HepG2 (cell line): Measurements from ENCODE around the gene TFDP2. TPM values are rescaled to one million over a fixed set of nuclear protein-coding genes. Genes with fewer than 3 reads are reported as not detected.

Experiments used
- ATAC-seq: fragments of 200-7000 bp; cut with Tn5 transposase; 3 replicates; pipeline ENCODE4 v1.9.1; 2020; ENCODE audit warnings: mild to moderate bottlenecking, moderate library complexity
- BruUV-seq: library from RNA; stranded (reverse); fragments of 400-500 nt; replicated peaks from 2 replicates; lab custom pipeline; 2021; lab: Mats Ljungman, UMichigan
- CTCF ChIA-PET: fragments of 300-600 bp; formaldehyde crosslinking; extraction: SDS; loops from one replicate; lab custom pipeline; 2021; ENCODE audit warnings: low total read pairs, inconsistent platforms, low intra/inter-chr PET ratio; lab: Yijun Ruan, JAX
- POLR2A ChIA-PET: fragments of 350-600 bp; sonication (Branson Sonifier 250); formaldehyde crosslinking; loops from one replicate; lab custom pipeline; 2020; ENCODE audit warnings: antibody characterized with exemption, inconsistent platforms; lab: Yijun Ruan, JAX
- DNase-seq: peaks from one replicate; pipeline ENCODE4 v3.0.0-alpha.2; 2015; ENCODE audit warnings: low spot score
- FAIRE-seq: peaks from 3 replicates; lab custom pipeline; 2011; peaks lifted over from hg19 to GRCh38; lab: Jason Lieb, UNC
- H2AFZ ChIP-seq: one replicate; pipeline ENCODE4 v1.6.1; 2011; ENCODE audit warnings: low read length, inconsistent platforms
- H3K27ac ChIP-seq: fragments of 300-600 bp; 3 replicates; pipeline ENCODE4 v1.8.0; 2011; ENCODE audit warnings: mixed run types, mild to moderate bottlenecking, mixed read lengths, low read length, inconsistent platforms; ENCODE audit not compliant: insufficient read depth; ENCODE audit errors: extremely low read length
- H3K27me3 ChIP-seq, 2 experiments: fragments of 200-600 bp in 1 of 2; 2 replicates in 1 of 2; 3 replicates in 1 of 2; pipeline versions ENCODE4 v1.6.0 to v1.8.0; 2011; ENCODE audit warnings: low read length in 2 of 2, mild to moderate bottlenecking in 2 of 2, moderate library complexity in 2 of 2, inconsistent platforms in 1 of 2; ENCODE audit not compliant: insufficient read depth in 2 of 2, control insufficient read depth in 1 of 2
- H3K36me3 ChIP-seq, 2 experiments: fragments of 200-600 bp in 1 of 2; replicated peaks in 1 of 2; 2 replicates in 1 of 2; 3 replicates in 1 of 2; pipeline versions ENCODE4 v1.5.1 to v1.8.0; 2011; ENCODE audit warnings: low read length in 2 of 2, inconsistent platforms in 1 of 2; ENCODE audit not compliant: insufficient read depth in 2 of 2, control insufficient read depth in 1 of 2
- H3K4me1 ChIP-seq: 2 replicates; pipeline ENCODE4 v1.5.1; 2012; ENCODE audit warnings: low read length, inconsistent platforms; ENCODE audit not compliant: insufficient read depth
- H3K4me2 ChIP-seq: 2 replicates; pipeline ENCODE4 v1.6.0; 2011; ENCODE audit warnings: low read depth, low read length, inconsistent platforms
- H3K4me3 ChIP-seq, 3 experiments: fragments of 200-600 bp in 1 of 3; sonication (generic), shearing (Covaris generic) in 1 of 3; replicated peaks in 1 of 3; 2 replicates each; pipeline ENCODE4 v1.5.1; 2011 to 2016; ENCODE audit warnings: low read length in 3 of 3, inconsistent platforms in 2 of 3, low read depth in 2 of 3, mild to moderate bottlenecking in 2 of 3, control low read depth in 1 of 3, mixed read lengths in 1 of 3; ENCODE audit not compliant: insufficient read depth in 1 of 3
- H3K79me2 ChIP-seq: one replicate; pipeline ENCODE4 v1.6.1; 2011; ENCODE audit warnings: low read length, inconsistent platforms; ENCODE audit not compliant: insufficient read depth
- H3K9ac ChIP-seq: 2 replicates; pipeline ENCODE4 v1.6.0; 2011; ENCODE audit warnings: mild to moderate bottlenecking, low read depth, low read length, inconsistent platforms; ENCODE audit not compliant: insufficient read depth
- H3K9me3 ChIP-seq: 2 replicates; pipeline ENCODE4 v1.5.1; 2012; ENCODE audit warnings: mild to moderate bottlenecking, low read length
- H4K20me1 ChIP-seq: 2 replicates; pipeline ENCODE4 v1.6.0; 2011; ENCODE audit warnings: inconsistent platforms, mild to moderate bottlenecking, low read length, moderate library complexity; ENCODE audit not compliant: insufficient read depth
- FOXJ3 ChIP-seq: sonication (generic); formaldehyde crosslinking; IDR thresholded peaks from 2 replicates; pipeline ENCODE4 v1.4.0; 2020; ENCODE audit warnings: missing genetic modification reagents, mild to moderate bottlenecking, borderline replicate concordance
- NFATC3 ChIP-seq: sonication (generic); formaldehyde crosslinking; IDR thresholded peaks from 2 replicates; pipeline ENCODE4 v1.5.1; 2020; ENCODE audit warnings: mild to moderate bottlenecking, missing genetic modification reagents
- NR3C1 ChIP-seq: sonication (generic); formaldehyde crosslinking; IDR thresholded peaks from 2 replicates; pipeline ENCODE4 v1.4.0; 2020; ENCODE audit warnings: missing genetic modification reagents
- RBFOX2 ChIP-seq: fragments of 200-400 bp; formaldehyde crosslinking; IDR thresholded peaks from 2 replicates; pipeline ENCODE4 v1.6.1; 2017; ENCODE audit warnings: low read depth, mild to moderate bottlenecking, low read length
- SMC3 ChIP-seq: IDR thresholded peaks from 2 replicates; pipeline ENCODE4 v1.6.1; 2011; ENCODE audit warnings: low read length, improper control_type of control experiment
- ZC3H4 ChIP-seq: sonication (generic); formaldehyde crosslinking; IDR thresholded peaks from 2 replicates; pipeline ENCODE4 v1.4.0; 2020; ENCODE audit warnings: missing genetic modification reagents, borderline replicate concordance
- ZNF589 ChIP-seq: sonication (generic); formaldehyde crosslinking; conservative IDR thresholded peaks from 2 replicates; pipeline ENCODE4 v1.8.0; 2022; ENCODE audit warnings: mild to moderate bottlenecking, moderate library complexity, missing genetic modification reagents
- ZNF672 ChIP-seq: sonication (generic); formaldehyde crosslinking; IDR thresholded peaks from 2 replicates; pipeline ENCODE4 v1.8.1; 2022; ENCODE audit warnings: missing genetic modification reagents
- ZNF839 ChIP-seq: sonication (generic); formaldehyde crosslinking; IDR thresholded peaks from 2 replicates; pipeline ENCODE4 v1.4.0; 2020; ENCODE audit warnings: missing genetic modification reagents, mild to moderate bottlenecking, borderline replicate concordance
- ZSCAN21 ChIP-seq: sonication (generic); formaldehyde crosslinking; IDR thresholded peaks from 2 replicates; pipeline ENCODE4 v1.8.0; 2022; ENCODE audit warnings: mild to moderate bottlenecking, missing genetic modification reagents, moderate library complexity, borderline replicate concordance
- WGBS: methylation state at CpG from one replicate; pipeline ENCODE4 v1.1.6; 2017; ENCODE audit warnings: low lambda C conversion rate; 5-methylcytosine and 5-hydroxymethylcytosine counted together
- in situ Hi-C: cut with HindIII; loops from 2 replicates; pipeline ENCODE4 v1.10.0; 2017; ENCODE audit warnings: low pct_unique_long_range_greater_than_20kb; ENCODE audit not compliant: extremely low pct_ligation_motif_present
- intact Hi-C: fragments of 100-400 bp; cut with micrococcal nuclease; formaldehyde crosslinking; loops from one replicate; pipeline ENCODE4 v1.10.0; 2022; ENCODE audit not compliant: unreplicated experiment
- polyA plus RNA-seq, 8 experiments: library from polyadenylated mRNA; depleted of rRNA in 3 of 8; stranded (reverse) in 7 of 8; unstranded in 1 of 8; fragments of >200 nt; fragmentation: Illumina TruSeq in 4 of 8; extraction: Trizol in 4 of 8; gene quantifications; 2 replicates each; pipeline versions ENCODE4 v1.2.1 to v1.2.3, GENCODE V29; 2011 to 2016; ENCODE audit warnings: low read depth in 4 of 8, missing spikeins in 1 of 8, mixed read lengths in 1 of 8; ENCODE audit not compliant: insufficient read depth in 1 of 8
- total RNA-seq, 5 experiments: library from RNA; depleted of rRNA; stranded (reverse); fragments of >200 nt; fragmentation: Illumina TruSeq; extraction: Trizol; gene quantifications; 2 replicates each; pipeline ENCODE4 v1.2.3, GENCODE V29; 2016; ENCODE audit warnings: low read depth in 1 of 5
- TF ChIP-seq, protein P1 (sequence below), 2 experiments: fragments of 450-650 bp in 1 of 2; sonication (generic) in 1 of 2; formaldehyde crosslinking in 1 of 2; IDR thresholded peaks; 2 replicates each; pipeline versions ENCODE4 v1.6.1 to v1.8.0; 2016 to 2022; ENCODE audit warnings: antibody characterized with exemption in 1 of 2, mild to moderate bottlenecking in 1 of 2, missing genetic modification reagents in 1 of 2
- TF ChIP-seq, protein P2 (sequence below): IDR thresholded peaks from 2 replicates; pipeline ENCODE4 v1.6.1; 2016

The TFDP2 gene
- total and polyA plus RNA-seq, 2 of the 13 experiments (the other 11 are each of a cell fraction or from before 2014, with no cell fraction given) = 17.9 to 37.4 TPM

DNA sequence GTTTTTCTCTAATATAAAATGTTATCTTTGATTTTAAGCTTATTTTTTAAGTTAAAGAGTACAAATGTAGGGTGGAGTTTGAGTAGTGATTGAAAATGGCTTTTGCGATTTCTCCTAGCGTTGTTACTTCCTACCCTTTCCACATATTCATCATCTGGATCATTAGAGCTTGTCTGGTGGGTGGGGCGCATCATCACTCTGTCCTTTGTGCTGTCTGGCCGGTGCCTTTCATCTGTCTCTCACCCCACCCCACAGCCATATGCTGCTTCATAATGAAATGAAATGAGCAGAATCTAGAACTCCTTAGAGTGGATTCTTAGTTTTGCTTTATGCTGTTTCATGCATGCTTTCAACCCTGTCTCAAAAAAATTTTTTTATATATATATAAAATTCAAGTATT is 228.6 kb downstream of the TFDP2 start:
- no peak overlapping the region for H3K4me3 ChIP-seq
- H3K9me3 ChIP-seq = no peaks in the 10 kb centered on the region
- no peaks in the 10 kb centered on the region for H3K79me2 ChIP-seq
- over 99% methylated on average over 4 of the region's 4 CpGs for WGBS
- intact Hi-C loops = no loop called here
- FAIRE-seq (no peak), ATAC-seq (no peak), DNase-seq (no peak)
- BruUV-seq = no TSS peak
- in situ Hi-C loops = no loop called here
- H3K27ac ChIP-seq = no peak overlapping the region
- ChIA-PET POLR2A (no interaction called here), CTCF (no interaction called here)
- H3K36me3 ChIP-seq = peaks cover 7 to 46% of the 10 kb centered on the region in 2 experiments
- H4K20me1 ChIP-seq = no peaks in the 10 kb centered on the region
- H2AFZ ChIP-seq = no peak overlapping the region
- no peak overlapping the region for H3K9ac ChIP-seq
- H3K4me1 ChIP-seq = no peaks in the 10 kb centered on the region
- H3K27me3 ChIP-seq = no peaks in the 10 kb centered on the region
- H3K4me2 ChIP-seq = no peak overlapping the region
- TF ChIP-seq ZNF672 (no peak), RBFOX2 (no peak), NR3C1 (CRISPR knock-in tag) (no peak), NFATC3 (CRISPR knock-in tag) (no peak), ZNF839 (CRISPR knock-in tag) (no peak), ZSCAN21 (CRISPR knock-in tag) (no peak), ZNF589 (no peak), ZC3H4 (CRISPR knock-in tag) (no peak), SMC3 (no peak), FOXJ3 (CRISPR knock-in tag) (no peak)
- TF ChIP-seq, protein P1, sequence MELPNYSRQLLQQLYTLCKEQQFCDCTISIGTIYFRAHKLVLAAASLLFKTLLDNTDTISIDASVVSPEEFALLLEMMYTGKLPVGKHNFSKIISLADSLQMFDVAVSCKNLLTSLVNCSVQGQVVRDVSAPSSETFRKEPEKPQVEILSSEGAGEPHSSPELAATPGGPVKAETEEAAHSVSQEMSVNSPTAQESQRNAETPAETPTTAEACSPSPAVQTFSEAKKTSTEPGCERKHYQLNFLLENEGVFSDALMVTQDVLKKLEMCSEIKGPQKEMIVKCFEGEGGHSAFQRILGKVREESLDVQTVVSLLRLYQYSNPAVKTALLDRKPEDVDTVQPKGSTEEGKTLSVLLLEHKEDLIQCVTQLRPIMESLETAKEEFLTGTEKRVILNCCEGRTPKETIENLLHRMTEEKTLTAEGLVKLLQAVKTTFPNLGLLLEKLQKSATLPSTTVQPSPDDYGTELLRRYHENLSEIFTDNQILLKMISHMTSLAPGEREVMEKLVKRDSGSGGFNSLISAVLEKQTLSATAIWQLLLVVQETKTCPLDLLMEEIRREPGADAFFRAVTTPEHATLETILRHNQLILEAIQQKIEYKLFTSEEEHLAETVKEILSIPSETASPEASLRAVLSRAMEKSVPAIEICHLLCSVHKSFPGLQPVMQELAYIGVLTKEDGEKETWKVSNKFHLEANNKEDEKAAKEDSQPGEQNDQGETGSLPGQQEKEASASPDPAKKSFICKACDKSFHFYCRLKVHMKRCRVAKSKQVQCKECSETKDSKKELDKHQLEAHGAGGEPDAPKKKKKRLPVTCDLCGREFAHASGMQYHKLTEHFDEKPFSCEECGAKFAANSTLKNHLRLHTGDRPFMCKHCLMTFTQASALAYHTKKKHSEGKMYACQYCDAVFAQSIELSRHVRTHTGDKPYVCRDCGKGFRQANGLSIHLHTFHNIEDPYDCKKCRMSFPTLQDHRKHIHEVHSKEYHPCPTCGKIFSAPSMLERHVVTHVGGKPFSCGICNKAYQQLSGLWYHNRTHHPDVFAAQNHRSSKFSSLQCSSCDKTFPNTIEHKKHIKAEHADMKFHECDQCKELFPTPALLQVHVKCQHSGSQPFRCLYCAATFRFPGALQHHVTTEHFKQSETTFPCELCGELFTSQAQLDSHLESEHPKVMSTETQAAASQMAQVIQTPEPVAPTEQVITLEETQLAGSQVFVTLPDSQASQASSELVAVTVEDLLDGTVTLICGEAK (IDR thresholded peaks at IDR 0.05) = no peak
- TF ChIP-seq, protein P1 (CRISPR knock-in tag; IDR thresholded peaks at IDR 0.05) = no peak
- TF ChIP-seq, protein P2, sequence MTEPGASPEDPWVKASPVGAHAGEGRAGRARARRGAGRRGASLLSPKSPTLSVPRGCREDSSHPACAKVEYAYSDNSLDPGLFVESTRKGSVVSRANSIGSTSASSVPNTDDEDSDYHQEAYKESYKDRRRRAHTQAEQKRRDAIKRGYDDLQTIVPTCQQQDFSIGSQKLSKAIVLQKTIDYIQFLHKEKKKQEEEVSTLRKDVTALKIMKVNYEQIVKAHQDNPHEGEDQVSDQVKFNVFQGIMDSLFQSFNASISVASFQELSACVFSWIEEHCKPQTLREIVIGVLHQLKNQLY = no peak
